K562 (cell line): Measurements from ENCODE around the gene RASGEF1C. TPM values are rescaled to one million over a fixed set of nuclear protein-coding genes. Genes with fewer than 3 reads are reported as not detected.

ENCODE experiments used
- ATAC-seq: fragments of 200-7000 bp; cut with Tn5 transposase; 3 replicates; pipeline ENCODE4 v1.9.1; 2020; ENCODE audit warnings: moderate library complexity
- BruUV-seq: library from RNA; stranded (reverse); fragments of 400-500 nt; replicated peaks from 2 replicates; lab custom pipeline; 2021; lab: Mats Ljungman, UMichigan
- CTCF ChIA-PET: fragments of 300-600 bp; formaldehyde crosslinking; extraction: SDS; loops from one replicate; lab custom pipeline; 2021; ENCODE audit warnings: low intra/inter-chr PET ratio; lab: Yijun Ruan, JAX
- POLR2A ChIA-PET: fragments of 300-600, 350-650 bp; sonication (Branson Sonifier 250); formaldehyde crosslinking; extraction: SDS; loops from one replicate; lab custom pipeline; 2021; ENCODE audit warnings: antibody characterized with exemption, inconsistent platforms; lab: Yijun Ruan, JAX
- DNase-seq, 4 experiments: peaks; one replicate each; pipeline versions ENCODE4 v3.0.0 to v3.0.0-alpha.2; 2011 to 2018; ENCODE audit warnings: low spot score in 3 of 4, mixed read lengths in 3 of 4; ENCODE audit errors: extremely low read depth in 1 of 4
- FAIRE-seq: peaks from 2 replicates; lab custom pipeline; 2011; peaks lifted over from hg19 to GRCh38; lab: Jason Lieb, UNC
- H2AFZ ChIP-seq: 2 replicates; pipeline ENCODE4 v1.6.0; 2011; ENCODE audit warnings: low read depth, low read length, control low read depth, inconsistent platforms
- H3K27ac ChIP-seq: fragments of 200-600 bp; 3 replicates; pipeline ENCODE4 v1.8.0; 2011; ENCODE audit warnings: low read depth, mild to moderate bottlenecking, control low read depth, inconsistent platforms, low read length, moderate library complexity, mixed read lengths; ENCODE audit errors: extremely low read depth
- H3K27me3 ChIP-seq, 2 experiments: fragments of 300-600 bp in 1 of 2; 2 replicates in 1 of 2; 3 replicates in 1 of 2; pipeline versions ENCODE4 v1.6.0 to v1.8.0; 2011; ENCODE audit warnings: inconsistent platforms in 2 of 2, low read length in 2 of 2, mild to moderate bottlenecking in 1 of 2, mixed read lengths in 1 of 2, moderate library complexity in 1 of 2; ENCODE audit not compliant: control insufficient read depth in 2 of 2, insufficient read depth in 2 of 2
- H3K36me3 ChIP-seq: fragments of 300-600 bp; 3 replicates; pipeline ENCODE4 v1.8.0; 2011; ENCODE audit warnings: mild to moderate bottlenecking, low read length, inconsistent platforms; ENCODE audit not compliant: control insufficient read depth, insufficient read depth
- H3K4me1 ChIP-seq, 2 experiments: fragments of 200-600 bp in 1 of 2; replicated peaks in 1 of 2; 2 replicates in 1 of 2; 3 replicates in 1 of 2; pipeline versions ENCODE4 v1.5.1 to v1.8.0; 2011; ENCODE audit warnings: inconsistent platforms in 2 of 2, low read length in 2 of 2, mild to moderate bottlenecking in 1 of 2, mixed read lengths in 1 of 2, moderate library complexity in 1 of 2; ENCODE audit not compliant: control insufficient read depth in 2 of 2, insufficient read depth in 2 of 2
- H3K4me2 ChIP-seq: 2 replicates; pipeline ENCODE4 v1.6.1; 2011; ENCODE audit warnings: low read length, control low read depth, inconsistent platforms, mixed read lengths; ENCODE audit not compliant: insufficient read depth
- H3K4me3 ChIP-seq: fragments of 200-600 bp; sonication (generic), shearing (Covaris generic); 2 replicates; pipeline ENCODE4 v1.5.1; 2016; ENCODE audit warnings: control low read depth, inconsistent platforms
- H3K79me2 ChIP-seq: fragments of 200-600 bp; 3 replicates; pipeline ENCODE4 v1.8.0; 2011; ENCODE audit warnings: low read length, inconsistent platforms; ENCODE audit not compliant: control insufficient read depth, insufficient read depth
- H3K9ac ChIP-seq, 2 experiments: 2 replicates each; pipeline versions ENCODE4 v1.6.0 to v1.6.1; 2011; ENCODE audit warnings: low read depth in 2 of 2, low read length in 2 of 2, control low read depth in 1 of 2, inconsistent platforms in 1 of 2, mild to moderate bottlenecking in 1 of 2, mixed read lengths in 1 of 2; ENCODE audit not compliant: insufficient read depth in 1 of 2
- H3K9me1 ChIP-seq: one replicate; pipeline ENCODE4 v1.6.0; 2011; ENCODE audit warnings: inconsistent platforms, mild to moderate bottlenecking, low read length, moderate library complexity; ENCODE audit not compliant: control insufficient read depth, insufficient read depth
- H3K9me3 ChIP-seq: replicated peaks from 2 replicates; pipeline ENCODE4 v1.5.1; 2011; ENCODE audit warnings: low read depth, low read length, inconsistent platforms; ENCODE audit not compliant: control insufficient read depth, insufficient read depth
- H4K20me1 ChIP-seq: replicated peaks from 2 replicates; pipeline ENCODE4 v1.6.1; 2011; ENCODE audit warnings: low read length, inconsistent platforms, mixed read lengths; ENCODE audit not compliant: control insufficient read depth, insufficient read depth
- BCL6 ChIP-seq: fragments of 250-450 bp; sonication (Bioruptor Pico); IDR thresholded peaks from 2 replicates; pipeline ENCODE4 v1.4.0; 2020
- MAFG ChIP-seq: fragments of 450-650 bp; conservative IDR thresholded peaks from 2 replicates; pipeline ENCODE4 v1.6.1; 2016; ENCODE audit warnings: missing genetic modification characterization, missing compliant biosample characterization
- SIN3B ChIP-seq: fragments of 450-650 bp; IDR thresholded peaks from 2 replicates; pipeline ENCODE4 v1.6.1; 2017; ENCODE audit warnings: low read depth, mild to moderate bottlenecking, moderate library complexity
- SMARCA5 ChIP-seq: fragments of 450-650 bp; IDR thresholded peaks from 2 replicates; pipeline ENCODE4 v1.6.1; 2016
- WGBS: fragments of 100-300 bp; shearing (Covaris generic); methylation state at CpG from one replicate; pipeline ENCODE4 v1.1.6; 2016; ENCODE audit warnings: low coverage, mixed read lengths; ENCODE audit not compliant: insufficient coverage; ENCODE audit errors: missing lambda C conversion rate; 5-methylcytosine and 5-hydroxymethylcytosine counted together
- in situ Hi-C: fragments of 300-500 bp; cut with MboI; formaldehyde crosslinking; loops from 4 replicates; pipeline ENCODE4 v1.15.0; 2018; ENCODE audit warnings: inconsistent platforms, mixed read lengths
- intact Hi-C: fragments of 100-400 bp; cut with micrococcal nuclease; formaldehyde crosslinking; loops from 2 replicates; pipeline ENCODE4 v1.14.2; 2022
- polyA plus RNA-seq, 8 experiments: library from polyadenylated mRNA; depleted of rRNA in 4 of 8; stranded (reverse) in 5 of 8; unstranded in 3 of 8; fragments of >200 nt; fragmentation: Nextera tagmentation in 2 of 8; fragmentation: Illumina TruSeq in 1 of 8; extraction: Ambion mirVana in 2 of 8; extraction: Trizol in 1 of 8; gene quantifications; 2 replicates each; pipeline versions ENCODE4 v1.2.1 to v1.2.3, GENCODE V29; 2011 to 2014; ENCODE audit warnings: inconsistent platforms in 1 of 8, missing spikeins in 1 of 8
- total RNA-seq, 7 experiments: library from RNA; depleted of rRNA in 6 of 7; stranded (reverse); fragments of >200 nt in 6 of 7; fragmentation: Illumina TruSeq in 2 of 7; extraction: Trizol in 2 of 7; gene quantifications; 2 replicates each; pipeline versions ENCODE4 v1.2.1 to v1.2.3, GENCODE V29; 2011 to 2021; ENCODE audit warnings: low replicate concordance in 1 of 7
- TF ChIP-seq, protein P1 (sequence below): IDR thresholded peaks from 3 replicates; pipeline ENCODE4 v1.6.1; 2011; ENCODE audit warnings: borderline replicate concordance, mild to moderate bottlenecking; ENCODE audit not compliant: insufficient read length, insufficient read depth
- TF ChIP-seq, protein P2 (sequence below): fragments of 250-450 bp; sonication (Bioruptor Pico); IDR thresholded peaks from 2 replicates; pipeline ENCODE4 v1.8.0; 2021; ENCODE audit warnings: borderline replicate concordance, mild to moderate bottlenecking, moderate library complexity; ENCODE audit not compliant: poor library complexity, severe bottlenecking
- TF ChIP-seq, protein P3 (sequence below): fragments of 250-450 bp; sonication (Bioruptor Pico); IDR thresholded peaks from 2 replicates; pipeline ENCODE4 v1.8.0; 2021; ENCODE audit warnings: moderate library complexity, mild to moderate bottlenecking, inconsistent platforms
- TF ChIP-seq, protein P4 (sequence below): sonication (generic); formaldehyde crosslinking; IDR thresholded peaks from 2 replicates; pipeline ENCODE4 v1.8.1; 2023; ENCODE audit warnings: mild to moderate bottlenecking, missing genetic modification reagents

Gene RASGEF1C
- total and polyA plus RNA-seq, 9 of the 15 experiments (the other 6 are each of a cell fraction or from before 2014, with no cell fraction given), result 0.04 to 1.1 (median 0.21) TPM; not detected in 4

DNA sequence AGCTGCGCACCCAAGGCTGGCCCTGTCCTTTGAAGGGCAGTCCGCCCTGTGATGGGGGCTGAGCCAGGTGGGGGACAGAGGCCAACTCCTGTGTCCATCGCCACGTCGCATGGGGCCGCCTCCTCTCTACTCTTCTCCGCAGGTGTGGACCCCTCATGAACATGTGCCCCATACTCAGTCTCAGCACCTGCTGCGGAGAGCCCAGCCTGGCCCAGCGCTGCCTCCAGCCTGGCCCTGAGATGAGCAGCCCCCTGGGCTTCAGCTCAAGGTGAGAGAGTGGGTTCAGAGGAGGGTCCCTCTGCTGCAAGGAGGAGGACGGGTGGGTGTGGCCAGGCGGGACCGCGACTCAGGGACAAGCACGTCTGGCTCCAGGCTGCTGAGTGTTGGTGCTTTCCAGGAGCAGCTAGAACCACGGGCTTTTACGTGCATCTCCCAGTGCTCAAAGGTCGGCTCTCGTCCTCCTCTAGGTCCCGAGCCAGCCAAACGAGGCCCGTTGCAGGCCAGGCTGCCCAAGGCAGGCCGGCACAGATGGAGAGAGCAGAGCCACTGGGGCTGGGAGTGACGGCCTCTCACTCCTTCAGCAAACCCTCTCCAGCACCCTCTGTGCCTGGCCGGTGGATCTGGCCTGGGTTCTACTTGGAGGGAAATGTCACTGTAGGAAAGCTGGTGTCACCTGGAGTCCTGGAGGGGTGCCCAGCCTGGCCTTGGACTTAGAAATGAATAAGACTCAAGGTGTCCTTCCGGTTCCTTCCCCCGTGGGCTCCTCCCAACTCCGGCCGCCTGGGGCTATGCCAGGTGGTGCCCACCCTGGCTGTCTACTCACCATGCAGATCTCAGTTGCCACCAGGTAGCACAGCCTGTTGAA, 88.5 kb downstream of the RASGEF1C start:
- H3K9ac ChIP-seq, result peak overlapping the region in 1 of 2 experiments; percentile 8; a peak in 1 of 4 replicates
- no peak for ATAC-seq
- peaks cover 0 to 33% of the 10 kb centered on the region in 2 experiments; a peak in 2 of 5 replicates for H3K4me1 ChIP-seq
- H3K27ac ChIP-seq, result no peak overlapping the region
- no peak overlapping the region for H3K4me3 ChIP-seq
- 16% methylated on average over 21 of the region's 28 CpGs for WGBS
- no peak overlapping the region for H2AFZ ChIP-seq
- H4K20me1 ChIP-seq, result no peaks in the 10 kb centered on the region
- BruUV-seq, result no TSS peak
- no peaks in the 10 kb centered on the region for H3K9me1 ChIP-seq
- CTCF ChIA-PET, result no interaction called here
- DNase-seq, result no peak
- no peaks in the 10 kb centered on the region for H3K36me3 ChIP-seq
- no peak for FAIRE-seq
- in situ Hi-C loops (no loop called here), intact Hi-C loops (no loop called here)
- POLR2A ChIA-PET, result interaction anchor here (0.8 kb wide), 1 partner anchor 11 kb away, joined by 3 read pairs; no protein-coding TSS in a partner anchor
- no peak overlapping the region for H3K4me2 ChIP-seq
- no peaks in the 10 kb centered on the region for H3K9me3 ChIP-seq
- no peaks in the 10 kb centered on the region for H3K79me2 ChIP-seq
- peaks cover 11 to 53% of the 10 kb centered on the region in 2 experiments; a peak in 3 of 5 replicates for H3K27me3 ChIP-seq
- TF ChIP-seq, protein P1, sequence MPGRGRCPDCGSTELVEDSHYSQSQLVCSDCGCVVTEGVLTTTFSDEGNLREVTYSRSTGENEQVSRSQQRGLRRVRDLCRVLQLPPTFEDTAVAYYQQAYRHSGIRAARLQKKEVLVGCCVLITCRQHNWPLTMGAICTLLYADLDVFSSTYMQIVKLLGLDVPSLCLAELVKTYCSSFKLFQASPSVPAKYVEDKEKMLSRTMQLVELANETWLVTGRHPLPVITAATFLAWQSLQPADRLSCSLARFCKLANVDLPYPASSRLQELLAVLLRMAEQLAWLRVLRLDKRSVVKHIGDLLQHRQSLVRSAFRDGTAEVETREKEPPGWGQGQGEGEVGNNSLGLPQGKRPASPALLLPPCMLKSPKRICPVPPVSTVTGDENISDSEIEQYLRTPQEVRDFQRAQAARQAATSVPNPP, result no peak
- no peak for TF ChIP-seq SMARCA5
- TF ChIP-seq, protein P2, sequence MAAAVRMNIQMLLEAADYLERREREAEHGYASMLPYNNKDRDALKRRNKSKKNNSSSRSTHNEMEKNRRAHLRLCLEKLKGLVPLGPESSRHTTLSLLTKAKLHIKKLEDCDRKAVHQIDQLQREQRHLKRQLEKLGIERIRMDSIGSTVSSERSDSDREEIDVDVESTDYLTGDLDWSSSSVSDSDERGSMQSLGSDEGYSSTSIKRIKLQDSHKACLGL (CRISPR knock-in tag), result no peak
- TF ChIP-seq BCL6, result no peak
- TF ChIP-seq SIN3B, result no peak
- TF ChIP-seq MAFG (tag), result no peak
- TF ChIP-seq, protein P3, sequence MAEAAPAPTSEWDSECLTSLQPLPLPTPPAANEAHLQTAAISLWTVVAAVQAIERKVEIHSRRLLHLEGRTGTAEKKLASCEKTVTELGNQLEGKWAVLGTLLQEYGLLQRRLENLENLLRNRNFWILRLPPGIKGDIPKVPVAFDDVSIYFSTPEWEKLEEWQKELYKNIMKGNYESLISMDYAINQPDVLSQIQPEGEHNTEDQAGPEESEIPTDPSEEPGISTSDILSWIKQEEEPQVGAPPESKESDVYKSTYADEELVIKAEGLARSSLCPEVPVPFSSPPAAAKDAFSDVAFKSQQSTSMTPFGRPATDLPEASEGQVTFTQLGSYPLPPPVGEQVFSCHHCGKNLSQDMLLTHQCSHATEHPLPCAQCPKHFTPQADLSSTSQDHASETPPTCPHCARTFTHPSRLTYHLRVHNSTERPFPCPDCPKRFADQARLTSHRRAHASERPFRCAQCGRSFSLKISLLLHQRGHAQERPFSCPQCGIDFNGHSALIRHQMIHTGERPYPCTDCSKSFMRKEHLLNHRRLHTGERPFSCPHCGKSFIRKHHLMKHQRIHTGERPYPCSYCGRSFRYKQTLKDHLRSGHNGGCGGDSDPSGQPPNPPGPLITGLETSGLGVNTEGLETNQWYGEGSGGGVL (CRISPR knock-in tag), result no peak
- TF ChIP-seq, protein P4, sequence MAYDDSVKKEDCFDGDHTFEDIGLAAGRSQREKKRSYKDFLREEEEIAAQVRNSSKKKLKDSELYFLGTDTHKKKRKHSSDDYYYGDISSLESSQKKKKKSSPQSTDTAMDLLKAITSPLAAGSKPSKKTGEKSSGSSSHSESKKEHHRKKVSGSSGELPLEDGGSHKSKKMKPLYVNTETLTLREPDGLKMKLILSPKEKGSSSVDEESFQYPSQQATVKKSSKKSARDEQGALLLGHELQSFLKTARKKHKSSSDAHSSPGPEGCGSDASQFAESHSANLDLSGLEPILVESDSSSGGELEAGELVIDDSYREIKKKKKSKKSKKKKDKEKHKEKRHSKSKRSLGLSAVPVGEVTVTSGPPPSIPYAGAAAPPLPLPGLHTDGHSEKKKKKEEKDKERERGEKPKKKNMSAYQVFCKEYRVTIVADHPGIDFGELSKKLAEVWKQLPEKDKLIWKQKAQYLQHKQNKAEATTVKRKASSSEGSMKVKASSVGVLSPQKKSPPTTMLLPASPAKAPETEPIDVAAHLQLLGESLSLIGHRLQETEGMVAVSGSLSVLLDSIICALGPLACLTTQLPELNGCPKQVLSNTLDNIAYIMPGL (CRISPR knock-in tag), result no peak
